Measurements from ENCODE around the gene KCNG2. TPM values are rescaled to one million over a fixed set of nuclear protein-coding genes. Genes with fewer than 3 reads are reported as not detected.

KCNG2 gene
- total RNA-seq, 1 donor from 2014 or later: not detected

GRCh38 chr18:79868811-79869541 lies 71.2 kb downstream of the KCNG2 start:
- no peaks in the 10 kb centered on the region for H3K27me3 Mint-ChIP-seq (ENCODE audit: low read depth)
- DNase-seq (ENCODE audit: low spot score in 2 of 2, unreplicated experiment in 2 of 2): no peak
- no peak for TF ChIP-seq CTCF (IDR thresholded peaks at IDR 0.05; ENCODE audit: unreplicated experiment)
- no peak overlapping the region for H3K4me3 Mint-ChIP-seq
- H3K27ac Mint-ChIP-seq: no peak overlapping the region
- H3K36me3 Mint-ChIP-seq: no peaks in the 10 kb centered on the region
- peaks cover 2% of the 10 kb centered on the region for H3K4me1 Mint-ChIP-seq
- no peaks in the 10 kb centered on the region for H3K9me3 Mint-ChIP-seq

- H3K4me1 Mint-ChIP-seq: peaks cover 2% of the 10 kb centered on the region
- no peaks in the 10 kb centered on the region for H3K36me3 Mint-ChIP-seq
- TF ChIP-seq CTCF (IDR thresholded peaks at IDR 0.05; ENCODE audit: unreplicated experiment): no peak
- no peak for DNase-seq (ENCODE audit: low spot score in 2 of 2, unreplicated experiment in 2 of 2)
- no peaks in the 10 kb centered on the region for H3K27me3 Mint-ChIP-seq (ENCODE audit: low read depth)
- H3K9me3 Mint-ChIP-seq: no peaks in the 10 kb centered on the region
- H3K27ac Mint-ChIP-seq: no peak overlapping the region
- no peak overlapping the region for H3K4me3 Mint-ChIP-seq
Measured at GRCh38 chr18:79869591-79870300, 72.0 kb downstream of the KCNG2 start.

GRCh38 chr18:79870301-79871025 lies 72.7 kb downstream of the KCNG2 start:
- TF ChIP-seq CTCF (IDR thresholded peaks at IDR 0.05; ENCODE audit: unreplicated experiment): no peak
- H3K4me1 Mint-ChIP-seq: peaks cover 2% of the 10 kb centered on the region
- H3K9me3 Mint-ChIP-seq: no peaks in the 10 kb centered on the region
- H3K27ac Mint-ChIP-seq: no peak overlapping the region
- no peaks in the 10 kb centered on the region for H3K36me3 Mint-ChIP-seq
- peaks cover 1% of the 10 kb centered on the region for H3K27me3 Mint-ChIP-seq (ENCODE audit: low read depth)
- no peak for DNase-seq (ENCODE audit: low spot score in 2 of 2, unreplicated experiment in 2 of 2)
- no peak overlapping the region for H3K4me3 Mint-ChIP-seq

- Mint-ChIP-seq H3K27ac (no peak overlapping the region), H3K4me1 (peaks cover 2% of the 10 kb centered on the region), H3K27me3 (ENCODE audit: low read depth) (peaks cover 1% of the 10 kb centered on the region), H3K9me3 (no peaks in the 10 kb centered on the region), H3K4me3 (no peak overlapping the region), H3K36me3 (no peaks in the 10 kb centered on the region)
- no peak for TF ChIP-seq CTCF (IDR thresholded peaks at IDR 0.05; ENCODE audit: unreplicated experiment)
- DNase-seq (ENCODE audit: low spot score in 2 of 2, unreplicated experiment in 2 of 2): no peak
Measured at GRCh38 chr18:79871026-79871390, 73.3 kb downstream of the KCNG2 start.

GRCh38 chr18:79871481-79872091 lies 73.8 kb downstream of the KCNG2 start:
- no peak overlapping the region for H3K27ac Mint-ChIP-seq
- H3K4me3 Mint-ChIP-seq: no peak overlapping the region
- no peaks in the 10 kb centered on the region for H3K9me3 Mint-ChIP-seq
- no peak for TF ChIP-seq CTCF (IDR thresholded peaks at IDR 0.05; ENCODE audit: unreplicated experiment)
- peaks cover 1% of the 10 kb centered on the region for H3K27me3 Mint-ChIP-seq (ENCODE audit: low read depth)
- H3K36me3 Mint-ChIP-seq: no peaks in the 10 kb centered on the region
- DNase-seq (ENCODE audit: low spot score in 2 of 2, unreplicated experiment in 2 of 2): no peak
- peaks cover 2% of the 10 kb centered on the region for H3K4me1 Mint-ChIP-seq

All from mesothelial cell of epicardium (in vitro differentiated cells).